OCI-LY3 (cell line): ENCODE results near the gene C1QTNF9.
"Not testable (repeated sequence)": the region's sequence is repeated elsewhere in the genome, so short reads cannot be mapped to it uniquely, and the experiment has no call there.

Source experiments
- H2AFZ ChIP-seq: fragments of 200-600, 300-600 bp; shearing (Covaris generic); 2 replicates; pipeline ENCODE4 v1.6.0; 2014; ENCODE audit warnings: antibody characterized with exemption, low read depth, low read length
- H3K27ac ChIP-seq: fragments of 200-600, 300-600 bp; sonication (generic); 2 replicates; pipeline ENCODE4 v1.5.1; 2014; ENCODE audit warnings: mild to moderate bottlenecking, low read length, moderate library complexity, mixed read lengths
- H3K27me3 ChIP-seq: fragments of 200-600, 300-600 bp; sonication (generic); 2 replicates; pipeline ENCODE4 v1.6.1; 2014; ENCODE audit warnings: low read depth, low read length, mixed read lengths
- H3K36me3 ChIP-seq: fragments of 200-600, 300-600 bp; sonication (generic); replicated peaks from 2 replicates; pipeline ENCODE3; 2014; ENCODE audit warnings: low read depth, low read length, mixed read lengths
- H3K4me1 ChIP-seq: fragments of 300-600, 200-600 bp; sonication (generic); 2 replicates; pipeline ENCODE4 v1.6.1; 2014; ENCODE audit warnings: low read length, mixed read lengths
- H3K4me2 ChIP-seq: fragments of 200-600, 300-600 bp; sonication (generic); 2 replicates; pipeline ENCODE4 v1.6.1; 2014; ENCODE audit warnings: low read length, mixed read lengths
- H3K4me3 ChIP-seq: fragments of 300-600, 200-600 bp; sonication (generic); 2 replicates; pipeline ENCODE4 v1.5.1; 2014; ENCODE audit warnings: antibody characterized with exemption, mild to moderate bottlenecking, low read length, moderate library complexity
- H3K79me2 ChIP-seq: fragments of 300-600, 200-600 bp; shearing (Covaris generic); 2 replicates; pipeline ENCODE4 v1.6.1; 2014; ENCODE audit warnings: mild to moderate bottlenecking, low read length, mixed read lengths
- H3K9ac ChIP-seq: fragments of 300-600, 200-600 bp; shearing (Covaris generic); 2 replicates; pipeline ENCODE4 v1.6.0; 2014; ENCODE audit warnings: mild to moderate bottlenecking, low read length, moderate library complexity
- H3K9me3 ChIP-seq: fragments of 200-600, 300-600 bp; shearing (Covaris generic); 2 replicates; pipeline ENCODE4 v1.6.1; 2014; ENCODE audit warnings: low read length, mixed read lengths; ENCODE audit not compliant: insufficient read depth
- H4K20me1 ChIP-seq: fragments of 200-600, 300-600 bp; sonication (generic); 2 replicates; pipeline ENCODE4 v1.6.1; 2016; ENCODE audit warnings: low read length, mixed read lengths; ENCODE audit not compliant: insufficient read depth
- CTCF ChIP-seq: fragments of 200-600, 300-600 bp; sonication (generic); IDR thresholded peaks from 2 replicates; pipeline ENCODE4 v1.5.1; 2014; ENCODE audit warnings: antibody characterized with exemption, low read length, low read depth
- EZH2phosphoT487 ChIP-seq: fragments of 200-600 bp; shearing (Covaris generic); IDR thresholded peaks from 2 replicates; pipeline ENCODE4 v1.6.1; 2018; ENCODE audit warnings: antibody characterized with exemption, mixed run types, low read depth

C1QTNF9 gene

GRCh38 chr13:24348797-24349515 lies 39.6 kb downstream of the C1QTNF9 start:
- no peak overlapping the region for H3K4me2 ChIP-seq

DNA sequence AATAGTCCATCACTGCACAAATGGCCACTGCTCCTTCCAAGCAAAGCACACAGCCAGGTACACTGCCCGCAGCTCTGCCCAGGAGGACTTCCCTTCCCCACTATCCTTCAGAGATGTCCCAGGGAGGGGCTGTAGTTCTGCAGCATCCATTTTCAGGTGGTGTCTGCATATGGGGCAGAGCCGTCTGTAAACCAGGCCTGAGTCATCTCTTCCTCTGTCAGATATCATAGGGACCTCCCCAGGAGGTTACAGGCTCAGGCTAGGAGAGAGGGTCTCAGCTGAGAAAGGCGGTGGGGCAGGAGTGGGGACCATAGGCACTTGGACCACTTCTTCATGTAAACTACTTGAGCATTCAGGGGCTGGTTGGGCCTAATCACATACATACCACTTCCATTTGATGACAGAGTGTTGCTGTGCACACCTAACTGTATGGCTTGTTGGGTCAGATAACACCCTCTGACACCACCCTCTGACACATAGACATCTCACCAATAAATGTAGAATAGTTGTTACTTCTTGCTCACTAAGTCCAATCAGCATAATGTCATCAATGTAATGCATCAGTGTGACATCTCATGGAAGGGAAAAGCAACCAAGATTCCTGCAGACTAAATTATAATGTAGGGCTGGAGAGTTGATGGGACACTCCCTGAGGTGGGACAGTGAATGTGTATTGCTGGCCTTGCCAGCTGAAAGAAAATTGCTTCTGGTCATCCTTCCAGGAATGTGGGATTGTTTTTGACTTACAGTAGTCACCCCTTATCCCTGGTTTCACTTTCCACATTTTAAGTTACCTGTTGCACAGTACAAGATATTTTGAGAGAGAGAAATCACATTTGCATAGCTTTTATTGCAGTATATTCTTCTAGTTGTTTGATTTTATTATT lies 40.6 kb downstream of the C1QTNF9 start:
- not testable (repeated sequence) for H3K4me2 ChIP-seq, H3K4me3 ChIP-seq, H4K20me1 ChIP-seq, H3K27me3 ChIP-seq, H3K27ac ChIP-seq, H3K36me3 ChIP-seq, H3K4me1 ChIP-seq, H3K9me3 ChIP-seq, H3K9ac ChIP-seq, H2AFZ ChIP-seq, H3K79me2 ChIP-seq

More at GRCh38 chr13:24348797-24349515, 39.6 kb downstream of the C1QTNF9 start:
- Histone ChIP-seq H2AFZ (no peak overlapping the region), H3K27ac (no peak overlapping the region), H3K27me3 (no peaks in the 10 kb centered on the region), H3K4me1 (no peaks in the 10 kb centered on the region), H4K20me1 (no peaks in the 10 kb centered on the region), H3K4me3 (no peak overlapping the region), H3K9me3 (no peaks in the 10 kb centered on the region), H3K9ac (no peak overlapping the region), H3K36me3 (no peaks in the 10 kb centered on the region), H3K79me2 (no peaks in the 10 kb centered on the region)
- TF ChIP-seq EZH2phosphoT487 (no peak), CTCF (no peak)

DNA sequence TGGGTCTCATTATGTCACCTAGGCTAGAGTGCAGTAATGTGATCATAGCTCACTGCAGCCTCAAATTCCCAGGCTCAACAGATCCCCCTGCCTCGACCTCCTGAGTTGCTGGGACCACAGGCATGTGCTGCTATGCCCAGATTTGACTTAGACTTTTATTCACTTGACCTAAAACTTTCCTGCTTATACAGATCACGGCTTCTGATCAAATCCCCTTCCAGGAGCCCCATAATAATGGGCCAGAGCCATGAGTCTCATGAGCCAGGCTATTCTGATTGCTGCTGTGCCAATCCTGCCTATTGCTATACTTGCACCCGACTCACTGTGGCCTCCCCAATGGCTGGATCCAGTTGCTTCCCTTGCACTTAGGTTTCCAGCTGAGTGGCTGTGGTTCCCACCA lies 42.0 kb downstream of the C1QTNF9 start:
- Histone ChIP-seq H2AFZ (no peak overlapping the region), H3K79me2 (no peaks in the 10 kb centered on the region), H3K27me3 (no peaks in the 10 kb centered on the region), H3K9me3 (no peaks in the 10 kb centered on the region), H3K4me2 (no peak overlapping the region), H3K4me1 (no peaks in the 10 kb centered on the region), H3K36me3 (no peaks in the 10 kb centered on the region), H3K9ac (no peak overlapping the region), H3K4me3 (no peak overlapping the region), H4K20me1 (no peaks in the 10 kb centered on the region), H3K27ac (no peak overlapping the region)
- no peak for TF ChIP-seq EZH2phosphoT487
- no peak for TF ChIP-seq CTCF

- Histone ChIP-seq H3K4me2 (no peak overlapping the region), H3K4me3 (no peak overlapping the region), H3K4me1 (no peaks in the 10 kb centered on the region), H4K20me1 (no peaks in the 10 kb centered on the region), H3K27me3 (no peaks in the 10 kb centered on the region), H3K36me3 (no peaks in the 10 kb centered on the region), H3K9me3 (no peaks in the 10 kb centered on the region), H3K27ac (no peak overlapping the region), H3K79me2 (no peaks in the 10 kb centered on the region), H3K9ac (no peak overlapping the region), H2AFZ (no peak overlapping the region)
- TF ChIP-seq CTCF, result no peak
- no peak for TF ChIP-seq EZH2phosphoT487
Observed at GRCh38 chr13:24353736-24354135, 44.4 kb downstream of the C1QTNF9 start.
